GF-D8 (cell line): Measurements from ENCODE around the gene SLC17A6.

ENCODE experiments used
- DNase-seq: peaks from one replicate; lab custom pipeline; 2025; lab: John Stamatoyannopoulos, UW

SLC17A6 gene

GRCh38 chr11:22389526-22390282 lies 51.5 kb downstream of the SLC17A6 start:
- no peak for DNase-seq

DNA sequence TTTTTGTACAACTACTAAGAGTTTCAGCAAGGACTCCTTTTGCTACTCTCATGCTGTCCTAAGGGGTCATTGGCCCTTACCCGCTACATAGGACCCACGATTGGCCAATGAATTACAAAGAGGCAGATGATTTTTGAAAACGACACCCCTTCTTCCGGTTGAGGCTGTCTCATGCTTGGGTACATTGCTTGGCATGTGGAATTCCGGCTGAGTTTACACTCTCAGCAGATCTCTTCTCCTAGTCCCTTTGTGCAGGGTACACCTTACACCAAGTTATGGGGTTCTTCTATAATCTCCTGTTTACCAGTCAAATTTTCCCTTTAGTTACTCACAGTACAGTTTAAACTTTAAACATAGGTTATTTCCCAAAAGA lies 52.1 kb downstream of the SLC17A6 start:
- no peak for DNase-seq

DNA sequence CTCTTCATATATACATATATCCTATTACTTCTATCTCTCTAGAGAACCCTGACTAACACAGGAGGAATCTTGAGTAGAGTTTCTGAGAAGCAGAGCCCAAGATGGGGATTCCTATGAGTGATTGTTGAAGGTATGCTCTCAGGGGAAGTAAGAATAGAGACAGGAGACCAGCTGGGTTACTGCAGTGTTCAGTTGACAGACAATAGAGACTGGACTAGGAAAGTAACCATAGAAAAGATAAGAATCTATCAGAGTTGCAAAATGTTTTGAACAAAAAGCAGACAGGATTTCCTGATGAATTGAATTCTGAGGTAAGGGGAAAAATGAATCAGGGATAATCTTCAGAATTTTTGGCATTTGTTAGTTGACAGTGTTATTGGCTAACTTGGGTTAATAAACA lies 54.4 kb downstream of the SLC17A6 start:
- DNase-seq = no peak

DNA sequence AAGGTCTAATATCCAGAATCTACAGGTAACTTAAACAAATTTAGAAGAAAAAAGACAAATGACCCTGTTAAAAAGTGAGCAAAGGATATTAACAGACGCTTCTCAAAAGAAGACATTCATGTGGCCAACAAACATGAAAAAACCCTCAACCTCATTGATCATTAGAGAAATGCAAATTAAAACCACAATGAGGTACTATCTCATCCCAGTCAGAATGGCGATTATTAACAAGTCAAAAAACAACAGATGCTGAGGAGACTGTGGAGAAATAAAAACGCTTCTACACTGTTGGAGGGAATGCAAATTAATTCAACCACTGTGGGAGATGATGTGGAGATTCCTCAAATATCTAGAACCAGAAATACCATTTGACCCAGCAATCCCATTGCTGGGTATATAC lies 67.2 kb downstream of the SLC17A6 start:
- DNase-seq = no peak

DNA sequence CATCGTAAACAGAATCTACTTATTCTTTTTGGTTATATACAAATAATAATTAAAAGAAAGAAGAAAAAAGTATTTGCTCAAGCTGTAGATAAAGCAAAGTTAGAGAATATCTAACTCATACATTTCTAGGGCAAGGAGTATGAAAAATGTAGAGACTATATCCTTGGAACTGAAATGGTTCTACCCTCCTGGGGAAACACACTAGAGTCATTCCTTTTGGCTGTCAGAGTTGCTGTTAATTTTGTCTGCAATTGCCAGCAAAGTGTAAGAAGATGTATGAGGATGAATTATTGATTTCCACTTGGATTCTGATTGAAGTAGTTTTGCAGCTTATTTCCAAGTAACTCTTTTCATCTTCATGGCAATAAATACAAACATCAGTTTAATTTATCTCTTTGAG lies 69.1 kb downstream of the SLC17A6 start:
- DNase-seq = no peak

GRCh38 chr11:22407921-22408320 lies 69.7 kb downstream of the SLC17A6 start:
- DNase-seq = no peak

DNA sequence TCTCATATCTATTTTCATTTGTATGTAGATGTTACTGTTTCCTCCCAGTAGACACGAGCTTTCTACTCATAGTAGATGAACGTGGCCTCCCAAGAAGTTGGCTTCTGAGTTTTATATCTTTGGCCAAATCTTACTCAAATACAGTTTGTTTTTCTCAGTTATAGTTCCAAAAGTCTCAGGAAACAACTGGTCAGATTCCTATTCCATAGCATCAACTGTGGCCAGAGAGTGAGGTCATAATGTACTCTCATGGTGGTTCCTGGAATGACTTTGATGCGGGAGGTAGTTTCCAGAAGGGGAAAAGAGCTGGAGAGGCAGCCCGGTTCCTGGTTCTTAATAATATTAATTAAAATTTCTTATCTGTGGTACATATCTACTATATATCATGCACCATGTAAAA lies 77.3 kb downstream of the SLC17A6 start:
- DNase-seq = no peak

- no peak for DNase-seq
Measured at GRCh38 chr11:22416462-22416861, 78.3 kb downstream of the SLC17A6 start.

GRCh38 chr11:22426915-22427314 lies 88.7 kb downstream of the SLC17A6 start:
- no peak for DNase-seq
